ENCODE measurements around the gene OVOL2.

GRCh38 chr20:18090044-18090443, 32.3 kb upstream of the OVOL2 start:
- TF ChIP-seq EZH2 (IDR thresholded peaks at IDR 0.05; ENCODE audit: low read depth) (no peak), CTCF (conservative IDR thresholded peaks at IDR 0.05) (no peak)
